ENCODE results near the gene PRKAB1.

The PRKAB1 gene

DNA sequence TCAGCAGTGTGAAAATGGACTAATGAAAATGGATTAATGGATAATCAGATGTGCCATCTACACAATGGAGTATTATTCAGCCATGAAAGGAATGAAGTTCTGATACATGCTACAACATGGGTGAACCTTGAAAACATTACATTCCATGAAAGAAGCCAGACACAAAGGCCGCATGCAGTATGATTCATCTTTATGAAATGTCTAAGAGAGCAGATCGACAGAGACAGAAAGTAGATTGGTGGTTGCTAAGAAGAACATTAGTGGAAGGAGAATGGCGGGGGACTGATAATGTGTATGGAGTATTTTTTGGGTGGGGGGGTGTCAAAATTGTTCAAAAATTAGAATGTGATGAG lies 47.3 kb downstream of the PRKAB1 start:
- DNase-seq, result no peak

GRCh38 chr12:119718141-119718540 lies 50.2 kb downstream of the PRKAB1 start:
- no peak for DNase-seq

- no peak for DNase-seq
Observed at GRCh38 chr12:119720349-119720748, 52.4 kb downstream of the PRKAB1 start.

DNA sequence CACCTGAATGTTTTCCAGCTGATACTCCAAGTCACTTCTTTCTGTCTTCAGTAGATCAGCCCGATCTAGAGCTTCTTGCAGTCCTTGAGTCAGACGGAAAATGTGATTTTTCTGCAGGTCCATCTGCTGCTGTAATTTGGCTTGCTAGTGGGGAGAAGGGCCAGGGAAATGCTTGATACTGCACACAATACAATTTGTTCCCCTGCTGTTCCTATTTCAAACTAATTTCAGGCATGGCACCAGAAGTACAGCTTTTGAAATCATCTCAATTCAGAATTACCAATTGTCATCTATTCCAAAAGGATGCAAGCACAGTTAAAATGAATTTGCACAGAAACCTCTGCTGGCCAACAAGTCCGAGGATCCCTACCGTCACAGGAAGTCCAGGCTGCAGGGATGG lies 53.4 kb downstream of the PRKAB1 start:
- no peak for DNase-seq

DNA sequence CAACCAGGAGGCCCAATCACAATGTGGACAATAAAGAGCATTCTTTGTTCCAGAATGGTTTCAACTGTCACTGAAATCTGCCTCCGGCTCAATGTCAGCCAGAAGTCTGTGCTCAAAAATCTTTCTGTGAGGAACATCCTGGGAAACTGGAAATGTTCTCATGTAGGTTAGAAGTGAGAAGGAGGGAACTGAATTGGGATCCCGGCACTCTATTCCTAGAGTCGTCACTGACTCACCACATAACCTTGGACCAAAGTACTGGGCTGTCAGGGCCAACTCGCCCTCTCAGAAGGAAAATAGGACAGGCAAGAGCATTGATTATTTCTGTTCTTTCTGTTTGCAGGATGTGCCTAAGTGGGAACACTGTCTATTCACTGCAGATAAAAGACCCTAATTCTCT lies 57.6 kb downstream of the PRKAB1 start:
- no peak for DNase-seq

- DNase-seq, result no peak
Observed at GRCh38 chr12:119727600-119728443, 59.9 kb downstream of the PRKAB1 start.

GRCh38 chr12:119728444-119728745 lies 60.5 kb downstream of the PRKAB1 start:
- no peak for DNase-seq

DNA sequence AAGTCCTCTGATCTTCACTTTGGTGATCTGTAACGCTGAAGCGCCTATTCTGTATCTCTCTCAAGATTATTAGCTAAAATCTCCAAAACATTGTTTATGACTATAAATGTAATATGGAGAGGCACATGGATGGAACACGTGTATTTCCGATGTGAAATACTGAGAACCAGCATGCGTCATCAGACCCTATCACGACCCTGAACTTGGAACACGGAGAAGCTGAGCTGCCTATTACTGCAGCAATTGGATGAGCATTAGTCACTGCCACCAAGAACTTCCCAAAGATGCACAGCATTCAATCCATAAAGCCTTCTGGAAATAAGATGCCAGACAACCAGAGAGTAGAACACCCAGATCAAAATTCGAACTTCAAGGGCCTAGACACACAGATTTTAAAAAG lies 61.9 kb downstream of the PRKAB1 start:
- no peak for DNase-seq

- DNase-seq, result no peak
Observed at GRCh38 chr12:119730381-119730780, 62.4 kb downstream of the PRKAB1 start.

Measured in CD4-positive, alpha-beta T cell treated with Interleukin-4 for 4 hours (primary cell).